GM12891 (cell line): ENCODE measurements around the gene CHPF.

Experiments
- DNase-seq: peaks from one replicate; pipeline ENCODE4 v3.0.0; 2011; ENCODE audit warnings: low spot score; ENCODE audit not compliant: insufficient read length
- FAIRE-seq: peaks from 2 replicates; lab custom pipeline; 2011; peaks lifted over from hg19 to GRCh38; lab: Jason Lieb, UNC
- PAX5 ChIP-seq: IDR thresholded peaks from 2 replicates; pipeline ENCODE4 v1.6.1; 2011; ENCODE audit warnings: low read length, moderate library complexity, mild to moderate bottlenecking; ENCODE audit not compliant: insufficient read depth, severe bottlenecking
- POLR2A ChIP-seq: IDR thresholded peaks from 2 replicates; pipeline ENCODE4 v1.6.1; 2011; ENCODE audit warnings: low read depth, low read length, control low read depth
- POLR2AphosphoS5 ChIP-seq: IDR thresholded peaks from 2 replicates; pipeline ENCODE4 v1.6.1; 2011; ENCODE audit warnings: low read depth, low read length, control low read depth
- POU2F2 ChIP-seq: IDR thresholded peaks from 2 replicates; pipeline ENCODE4 v1.6.1; 2011; ENCODE audit warnings: low read depth, mild to moderate bottlenecking, control low read depth, low read length, moderate library complexity
- SPI1 ChIP-seq: IDR thresholded peaks from 2 replicates; pipeline ENCODE4 v1.6.1; 2011; ENCODE audit warnings: low read depth, low read length, control low read depth
- TAF1 ChIP-seq: IDR thresholded peaks from 2 replicates; pipeline ENCODE4 v1.6.1; 2011; ENCODE audit warnings: low read depth, low read length, control low read depth

CHPF gene

GRCh38 chr2:219541611-219542180, 1.9 kb downstream of the CHPF start:
- DNase-seq (peak; percentile 93), FAIRE-seq (peak; percentile 100)
- TF ChIP-seq POLR2A: no peak
- TF ChIP-seq POU2F2: no peak
- no peak for TF ChIP-seq PAX5
- TF ChIP-seq POLR2AphosphoS5: no peak
- no peak for TF ChIP-seq TAF1
- no peak for TF ChIP-seq SPI1

GRCh38 chr2:219540784-219541504, 2.7 kb downstream of the CHPF start:
- TF ChIP-seq TAF1 (no peak), POU2F2 (no peak), POLR2AphosphoS5 (no peak), POLR2A (no peak), SPI1 (no peak), PAX5 (no peak)
- DNase-seq: no peak
- no peak for FAIRE-seq

GRCh38 chr2:219539926-219540678, 3.5 kb downstream of the CHPF start:
- FAIRE-seq: no peak
- no peak for DNase-seq
- TF ChIP-seq POLR2AphosphoS5 (no peak), PAX5 (no peak), POU2F2 (no peak), SPI1 (no peak), TAF1 (no peak), POLR2A (no peak)

- TF ChIP-seq POLR2AphosphoS5 (no peak), SPI1 (no peak), POLR2A (no peak), POU2F2 (no peak), TAF1 (no peak), PAX5 (no peak)
- DNase-seq: no peak
- FAIRE-seq: no peak
These were observed 4.4 kb downstream of the CHPF start for GRCh38 chr2:219538956-219539788.

- DNase-seq (no peak), FAIRE-seq (no peak)
- no peak for TF ChIP-seq POU2F2
- no peak for TF ChIP-seq POLR2AphosphoS5
- TF ChIP-seq SPI1: no peak
- TF ChIP-seq PAX5: no peak
- no peak for TF ChIP-seq POLR2A
- TF ChIP-seq TAF1: no peak
These were observed 5.1 kb downstream of the CHPF start for GRCh38 chr2:219538504-219538951.

- DNase-seq (no peak), FAIRE-seq (no peak)
- TF ChIP-seq PAX5 (no peak), POU2F2 (no peak), TAF1 (no peak), SPI1 (no peak), POLR2AphosphoS5 (no peak), POLR2A (no peak)
These were observed 5.7 kb downstream of the CHPF start for GRCh38 chr2:219537657-219538488.

- DNase-seq: no peak
- FAIRE-seq: no peak
- TF ChIP-seq POLR2AphosphoS5 (no peak), TAF1 (no peak), POLR2A (no peak), SPI1 (no peak), PAX5 (no peak), POU2F2 (no peak)
These were observed 6.6 kb downstream of the CHPF start for GRCh38 chr2:219536967-219537366.

- DNase-seq (no peak), FAIRE-seq (no peak)
- no peak for TF ChIP-seq POLR2A
- TF ChIP-seq POLR2AphosphoS5: no peak
- no peak for TF ChIP-seq PAX5
- no peak for TF ChIP-seq TAF1
- TF ChIP-seq SPI1: no peak
- no peak for TF ChIP-seq POU2F2
These were observed 7.2 kb downstream of the CHPF start for GRCh38 chr2:219536425-219536824.
